PC-9 (cell line): ENCODE results near the gene AASS. TPM values are rescaled to one million over a fixed set of nuclear protein-coding genes. Genes with fewer than 3 reads are reported as not detected.

ENCODE experiments used
- BruUV-seq: library from RNA; stranded (reverse); fragments of 400-500 nt; replicated peaks from 2 replicates; lab custom pipeline; 2021; lab: Mats Ljungman, UMichigan
- CTCF ChIA-PET: fragments of 300-600 bp; sonication (Branson Sonifier 250); formaldehyde crosslinking; loops from one replicate; lab custom pipeline; 2022; ENCODE audit warnings: antibody characterized with exemption; lab: Charles Lee
- POLR2A ChIA-PET: fragments of 300-600 bp; sonication (Branson Sonifier 250); formaldehyde crosslinking; loops from one replicate; lab custom pipeline; 2022; ENCODE audit warnings: antibody characterized with exemption; ENCODE audit not compliant: unreplicated experiment; lab: Charles Lee
- DNase-seq, 2 experiments: peaks; one replicate each; pipeline versions ENCODE4 v3.0.0 to v3.0.0-alpha.2; 2015 to 2022; ENCODE audit warnings: mixed read lengths in 1 of 2
- H2AFZ ChIP-seq: fragments of 200-600 bp; sonication (generic); 2 replicates; pipeline ENCODE4 v1.8.1; 2017; ENCODE audit warnings: antibody characterized with exemption
- H3F3A ChIP-seq: fragments of 200-600 bp; sonication (generic); 2 replicates; pipeline ENCODE4 v1.8.1; 2017; ENCODE audit warnings: antibody characterized with exemption, mild to moderate bottlenecking, low read depth; ENCODE audit not compliant: insufficient read depth
- H3K27ac ChIP-seq: fragments of 200-600 bp; sonication (generic); 2 replicates; pipeline ENCODE4 v1.6.1; 2016; ENCODE audit warnings: mixed run types
- H3K27me3 ChIP-seq: fragments of 200-600 bp; sonication (generic); 2 replicates; pipeline ENCODE4 v1.6.1; 2016; ENCODE audit warnings: low read depth, mixed run types; ENCODE audit not compliant: insufficient read depth
- H3K36me3 ChIP-seq: fragments of 200-600 bp; sonication (generic); 2 replicates; pipeline ENCODE4 v1.6.1; 2016; ENCODE audit warnings: low read depth, mixed run types
- H3K4me1 ChIP-seq: fragments of 200-600 bp; sonication (generic); replicated peaks from 2 replicates; pipeline ENCODE4 v1.6.1; 2016; ENCODE audit warnings: mixed run types; ENCODE audit not compliant: insufficient read depth
- H3K4me2 ChIP-seq: fragments of 200-600 bp; sonication (generic); 2 replicates; pipeline ENCODE4 v1.6.1; 2017; ENCODE audit warnings: mixed run types
- H3K4me3 ChIP-seq: fragments of 200-600 bp; sonication (generic); 2 replicates; pipeline ENCODE4 v1.6.1; 2016; ENCODE audit warnings: mixed run types
- H3K79me2 ChIP-seq: fragments of 200-600 bp; sonication (generic); 2 replicates; pipeline ENCODE4 v1.6.1; 2017; ENCODE audit warnings: low read depth, mixed run types
- H3K9me2 ChIP-seq: fragments of 200-600 bp; sonication (generic); 2 replicates; pipeline ENCODE4 v1.8.1; 2017; ENCODE audit warnings: mild to moderate bottlenecking; ENCODE audit not compliant: insufficient read depth
- H3K9me3 ChIP-seq: fragments of 200-600 bp; sonication (generic); 2 replicates; pipeline ENCODE4 v1.8.1; 2016; ENCODE audit warnings: low read depth; ENCODE audit not compliant: insufficient read depth
- H4K20me1 ChIP-seq: fragments of 200-600 bp; sonication (generic); 2 replicates; pipeline ENCODE4 v1.8.1; 2017; ENCODE audit not compliant: insufficient read depth
- EZH2 ChIP-seq: fragments of 200-600 bp; sonication (generic); IDR thresholded peaks from 2 replicates; pipeline ENCODE4 v1.8.0; 2017; ENCODE audit warnings: antibody characterized with exemption, low read depth
- intact Hi-C: fragments of 100-400 bp; cut with micrococcal nuclease; formaldehyde crosslinking; loops from one replicate; pipeline ENCODE4 v1.10.0; 2022; ENCODE audit not compliant: unreplicated experiment
- total RNA-seq: library from RNA; stranded (reverse); gene quantifications from 2 replicates; pipeline ENCODE4 v1.2.3, GENCODE V29; 2021
- TF ChIP-seq, protein P1 (sequence below): fragments of 200-600 bp; sonication (generic); conservative IDR thresholded peaks from 2 replicates; pipeline ENCODE4 v1.6.1; 2017; ENCODE audit warnings: mixed run types, antibody characterized with exemption, mild to moderate bottlenecking, moderate library complexity

Gene AASS
- total RNA-seq, 1 experiment from 2014 or later: 8.5 TPM

DNA sequence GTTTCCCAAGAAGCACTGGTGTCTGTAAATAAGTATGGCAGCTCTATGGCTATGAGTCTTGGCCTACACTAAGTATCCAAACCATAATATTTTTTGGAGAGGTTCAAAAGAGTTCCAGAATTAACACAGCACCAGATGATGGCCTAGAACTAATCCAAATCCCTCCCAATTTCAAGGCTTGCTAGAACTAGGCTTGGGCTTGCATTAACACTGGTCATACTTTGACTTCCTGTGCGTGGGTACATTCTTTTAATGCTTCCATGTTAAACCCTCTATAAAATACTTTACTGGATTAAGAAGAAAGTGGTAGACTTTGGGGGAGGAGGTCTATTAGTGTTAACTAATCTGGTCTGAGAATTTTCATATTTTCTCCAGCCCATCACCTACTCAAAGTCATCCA is 3.1 kb downstream of the AASS start:
- H2AFZ ChIP-seq: no peak overlapping the region
- no TSS peak for BruUV-seq
- TF ChIP-seq, protein P1, sequence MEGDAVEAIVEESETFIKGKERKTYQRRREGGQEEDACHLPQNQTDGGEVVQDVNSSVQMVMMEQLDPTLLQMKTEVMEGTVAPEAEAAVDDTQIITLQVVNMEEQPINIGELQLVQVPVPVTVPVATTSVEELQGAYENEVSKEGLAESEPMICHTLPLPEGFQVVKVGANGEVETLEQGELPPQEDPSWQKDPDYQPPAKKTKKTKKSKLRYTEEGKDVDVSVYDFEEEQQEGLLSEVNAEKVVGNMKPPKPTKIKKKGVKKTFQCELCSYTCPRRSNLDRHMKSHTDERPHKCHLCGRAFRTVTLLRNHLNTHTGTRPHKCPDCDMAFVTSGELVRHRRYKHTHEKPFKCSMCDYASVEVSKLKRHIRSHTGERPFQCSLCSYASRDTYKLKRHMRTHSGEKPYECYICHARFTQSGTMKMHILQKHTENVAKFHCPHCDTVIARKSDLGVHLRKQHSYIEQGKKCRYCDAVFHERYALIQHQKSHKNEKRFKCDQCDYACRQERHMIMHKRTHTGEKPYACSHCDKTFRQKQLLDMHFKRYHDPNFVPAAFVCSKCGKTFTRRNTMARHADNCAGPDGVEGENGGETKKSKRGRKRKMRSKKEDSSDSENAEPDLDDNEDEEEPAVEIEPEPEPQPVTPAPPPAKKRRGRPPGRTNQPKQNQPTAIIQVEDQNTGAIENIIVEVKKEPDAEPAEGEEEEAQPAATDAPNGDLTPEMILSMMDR: no peak
- TF ChIP-seq EZH2: no peak
- POLR2A ChIA-PET: no interaction called here
- peaks cover 11% of the 10 kb centered on the region; the same call in 1 of the 2 replicates for H3K4me1 ChIP-seq
- no peak for DNase-seq
- H3K4me3 ChIP-seq: no peak overlapping the region
- no peak overlapping the region for H3K27ac ChIP-seq
- H3K27me3 ChIP-seq: no peaks in the 10 kb centered on the region
- CTCF ChIA-PET: no interaction called here
- no peak overlapping the region for H3K4me2 ChIP-seq
- no peaks in the 10 kb centered on the region for H3K9me2 ChIP-seq
- no peaks in the 10 kb centered on the region for H3K9me3 ChIP-seq
- no peaks in the 10 kb centered on the region for H3F3A ChIP-seq
- H3K36me3 ChIP-seq: no peaks in the 10 kb centered on the region
- no peaks in the 10 kb centered on the region for H3K79me2 ChIP-seq
- no peaks in the 10 kb centered on the region for H4K20me1 ChIP-seq
- intact Hi-C loops: no loop called here

DNA sequence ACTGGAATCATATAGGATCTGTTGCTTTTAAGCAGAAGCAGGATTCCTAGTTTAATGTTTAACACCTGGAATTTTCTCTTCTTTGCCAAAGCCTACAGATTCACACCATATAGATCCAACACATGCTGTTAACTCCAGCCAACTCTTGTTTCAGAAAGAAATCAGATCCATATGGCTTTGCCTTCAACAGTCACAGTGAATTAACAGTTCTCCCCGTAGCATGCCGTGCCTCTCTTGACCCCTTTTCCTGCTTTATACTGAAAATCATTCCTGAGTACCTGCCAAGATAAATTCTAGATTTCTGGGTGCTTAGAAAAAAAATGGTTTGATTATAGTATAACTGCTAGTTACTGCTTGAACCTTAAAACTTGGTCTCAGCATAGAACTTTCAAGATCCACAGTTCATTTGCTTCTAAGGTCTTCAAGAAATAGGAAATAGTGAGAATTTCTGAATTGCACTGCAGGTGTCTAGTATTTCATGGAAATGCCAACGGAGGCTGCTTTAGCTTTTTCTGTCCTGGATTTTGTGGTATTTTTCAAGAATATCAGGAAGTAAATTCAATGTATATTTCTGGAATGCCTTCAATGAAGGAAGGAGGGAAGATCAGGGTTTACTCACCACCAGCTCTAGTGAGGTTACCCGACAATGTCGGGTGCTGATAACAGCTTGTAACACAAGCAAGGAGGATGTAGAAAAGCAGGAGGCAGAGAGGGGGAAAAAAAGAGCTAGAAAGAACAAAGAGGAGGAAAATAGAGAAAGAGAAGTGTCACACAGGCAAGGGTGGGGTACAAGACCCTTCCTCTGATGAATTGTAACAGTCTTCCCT is 6.6 kb downstream of the AASS start:
- no peak for DNase-seq
- Histone ChIP-seq H3F3A (no peaks in the 10 kb centered on the region), H4K20me1 (no peaks in the 10 kb centered on the region), H3K9me3 (no peaks in the 10 kb centered on the region), H3K4me1 (no peaks in the 10 kb centered on the region), H2AFZ (peak overlapping the region; percentile 71), H3K4me3 (peak overlapping the region; percentile 50; the same call in 1 of the 2 replicates), H3K79me2 (no peaks in the 10 kb centered on the region), H3K27ac (no peak overlapping the region), H3K36me3 (no peaks in the 10 kb centered on the region), H3K27me3 (no peaks in the 10 kb centered on the region), H3K4me2 (peak overlapping the region; percentile 66), H3K9me2 (no peaks in the 10 kb centered on the region)
- no TSS peak for BruUV-seq
- TF ChIP-seq, protein P1: no peak
- no peak for TF ChIP-seq EZH2
- intact Hi-C loops: no loop called here
- ChIA-PET POLR2A (no interaction called here), CTCF (no interaction called here)

DNA sequence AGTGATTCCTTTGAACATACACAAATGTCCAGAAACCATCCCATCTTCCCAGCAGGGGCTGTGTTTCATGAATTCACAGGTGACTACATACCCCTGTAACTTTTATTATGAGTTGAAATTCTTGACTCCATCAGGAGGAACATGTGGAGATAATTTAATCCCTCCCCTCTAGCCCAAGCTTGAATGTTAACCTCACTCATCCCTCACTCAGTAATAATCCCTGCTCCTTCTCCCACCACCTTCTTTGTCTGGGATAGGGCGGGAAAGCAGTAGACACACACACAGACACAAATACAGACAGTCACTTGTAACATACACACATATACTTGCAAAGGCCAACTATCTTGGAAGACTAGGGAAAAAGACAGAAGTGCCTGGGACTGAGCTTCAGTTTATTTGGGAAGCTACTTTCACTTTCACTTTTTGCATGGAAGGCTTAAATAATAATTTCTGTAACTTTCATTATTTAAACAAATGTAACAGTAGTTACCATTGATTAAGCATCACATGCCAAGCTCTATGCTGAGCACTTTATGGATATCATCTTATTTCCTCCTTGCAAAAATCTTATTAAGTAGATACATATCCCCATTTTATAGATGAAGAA is 7.3 kb downstream of the AASS start:
- no peak for DNase-seq
- TF ChIP-seq, protein P1: no peak
- POLR2A ChIA-PET: interaction anchor here (0.7 kb wide), 1 partner anchor 11 kb away, joined by 9 read pairs; no protein-coding TSS in a partner anchor
- H2AFZ ChIP-seq: peak overlapping the region; percentile 71
- peak overlapping the region; percentile 66 for H3K4me2 ChIP-seq
- H4K20me1 ChIP-seq: no peaks in the 10 kb centered on the region
- no peak overlapping the region for H3K27ac ChIP-seq
- H3F3A ChIP-seq: no peaks in the 10 kb centered on the region
- H3K4me3 ChIP-seq: peak overlapping the region; percentile 50; the same call in 1 of the 2 replicates
- CTCF ChIA-PET: no interaction called here
- intact Hi-C loops: no loop called here
- BruUV-seq: no TSS peak
- H3K27me3 ChIP-seq: no peaks in the 10 kb centered on the region
- no peaks in the 10 kb centered on the region for H3K9me3 ChIP-seq
- no peaks in the 10 kb centered on the region for H3K36me3 ChIP-seq
- no peaks in the 10 kb centered on the region for H3K79me2 ChIP-seq
- no peaks in the 10 kb centered on the region for H3K9me2 ChIP-seq
- no peaks in the 10 kb centered on the region for H3K4me1 ChIP-seq
